ENCODE results near the gene HNRNPL. TPM values are rescaled to one million over a fixed set of nuclear protein-coding genes. Genes with fewer than 3 reads are reported as not detected.

The HNRNPL gene
- total and polyA plus RNA-seq, 9 of the 15 experiments (the other 6 are each of a cell fraction or from before 2014, with no cell fraction given), result 39.5 to 610 (median 299) TPM

DNA sequence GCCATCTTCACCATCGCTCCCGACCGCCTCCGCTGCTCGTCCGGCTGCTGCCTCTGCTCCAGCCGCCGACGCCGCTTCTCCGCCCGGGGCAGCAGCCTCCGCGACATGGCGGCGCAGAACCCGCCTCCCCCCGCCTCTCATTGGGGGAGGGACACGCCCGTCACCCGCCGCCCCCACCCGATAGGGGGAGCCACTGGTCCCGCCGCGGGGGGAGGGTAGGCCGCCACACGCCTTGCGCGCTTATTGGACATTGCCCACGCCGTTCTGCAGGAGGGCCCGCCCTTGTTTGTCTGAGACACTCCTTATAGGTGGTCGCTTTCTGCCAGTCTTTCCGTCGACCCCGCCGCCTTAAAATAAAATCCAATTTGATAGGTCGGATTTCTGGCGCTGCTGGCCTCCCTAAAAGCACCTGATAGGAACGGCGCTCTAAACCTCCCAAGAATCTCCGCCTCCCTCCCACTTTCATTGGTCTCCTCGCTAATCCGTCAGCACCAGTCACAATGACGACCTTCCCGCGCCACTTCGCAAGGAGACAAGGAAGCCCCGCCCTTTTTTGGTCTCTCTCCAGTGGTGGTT lies at the start of gene HNRNPL (continued):
- TF ChIP-seq ELK3 (CRISPR knock-in tag; IDR thresholded peaks at IDR 0.05) (no peak), RBM14 (IDR thresholded peaks at IDR 0.05; ENCODE audit: borderline replicate concordance, insufficient read depth, low read depth, low read length) (no peak), OTX1 (CRISPR knock-in tag; IDR thresholded peaks at IDR 0.05) (0 out of 2 replicates have a peak, but pooled peaks have one; percentile 43)

DNA sequence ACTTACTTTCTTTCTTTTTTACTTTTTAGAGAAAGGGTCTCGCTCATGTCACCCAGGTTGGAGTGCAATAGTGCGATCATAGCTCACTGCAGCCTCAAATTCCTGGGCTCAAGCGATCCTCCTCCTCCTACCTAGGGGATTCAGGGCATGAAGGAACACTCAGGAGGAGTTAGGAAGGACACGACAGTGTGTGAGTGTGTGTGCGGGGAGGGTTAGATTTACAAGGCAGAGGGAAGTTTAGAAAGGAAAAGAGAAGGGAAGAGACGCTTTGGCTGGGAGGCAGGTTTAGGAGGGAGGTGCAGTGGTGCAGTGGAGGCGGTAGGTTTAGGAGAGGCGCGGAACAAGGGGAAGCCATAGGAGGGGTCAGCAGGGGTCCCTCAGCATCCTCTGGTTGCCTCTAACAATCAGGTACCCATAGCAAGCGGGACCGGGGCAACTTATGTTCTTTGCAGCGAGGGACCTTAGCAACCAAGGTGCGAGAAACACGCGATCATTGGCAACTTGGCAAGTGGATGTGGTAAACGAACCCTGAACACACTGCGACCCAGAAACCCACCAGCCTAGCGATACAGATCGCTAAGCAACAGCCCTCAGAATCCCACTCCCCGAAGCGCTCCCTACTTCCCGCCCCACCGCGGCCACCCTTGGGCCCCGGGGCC lies 49.1 kb upstream of the HNRNPL start:
- Histone ChIP-seq H3K4me2 (ENCODE audit: insufficient read depth, low read length) (peak overlapping the region; percentile 85), H3K9me3 (replicated peaks; ENCODE audit: control insufficient read depth, insufficient read depth, low read depth, low read length) (no peaks in the 10 kb centered on the region), H3K9ac (ENCODE audit: insufficient read depth in 1 of 2, low read depth in 2 of 2, low read length in 2 of 2) (peak overlapping the region; percentile 76 to 96), H3K4me1 (replicated peaks in 1 of 2; ENCODE audit: control insufficient read depth in 2 of 2, insufficient read depth in 2 of 2, low read length in 2 of 2) (peaks cover 11 to 28% of the 10 kb centered on the region in 2 experiments), H2AFZ (ENCODE audit: low read depth, low read length) (peak overlapping the region; percentile 85), H4K20me1 (replicated peaks; ENCODE audit: control insufficient read depth, insufficient read depth, low read length) (no peaks in the 10 kb centered on the region), H3K4me3 (peak overlapping the region; percentile 85), H3K27me3 (ENCODE audit: control insufficient read depth in 2 of 2, insufficient read depth in 2 of 2, low read length in 2 of 2) (no peaks in the 10 kb centered on the region), H3K9me1 (ENCODE audit: control insufficient read depth, insufficient read depth, low read length) (no peaks in the 10 kb centered on the region), H3K36me3 (ENCODE audit: control insufficient read depth, insufficient read depth, low read length) (no peaks in the 10 kb centered on the region), H3K27ac (ENCODE audit: extremely low read depth, low read depth, low read length) (peak overlapping the region; percentile 66), H3K79me2 (ENCODE audit: control insufficient read depth, insufficient read depth, low read length) (peaks cover 30% of the 10 kb centered on the region)
- ATAC-seq (peak; percentile 3; the same call in 1 of the 3 replicates), DNase-seq (ENCODE audit: extremely low read depth in 1 of 4, low spot score in 3 of 4) (no peak), FAIRE-seq (no peak)
- 7% methylated on average over 20 of the region's 25 CpGs for WGBS (ENCODE audit: insufficient coverage, low coverage, missing lambda C conversion rate)
- ChIA-PET CTCF (ENCODE audit: low intra/inter-chr PET ratio) (no interaction called here), POLR2A (no interaction called here)
- in situ Hi-C loops (cut with MboI) (no loop called here), intact Hi-C loops (cut with micrococcal nuclease) (loop anchor here (1.0 kb wide), 1 partner anchor 31 kb away; the partner anchor contains the start of genes MRPS12 and SARS2)
- BruUV-seq (replicated peaks), result TSS peak; percentile 53
- TF ChIP-seq ARID2 (IDR thresholded peaks at IDR 0.05) (peak; percentile 35; the same call in 1 of the 2 replicates), ZNF212 (CRISPR knock-in tag; IDR thresholded peaks at IDR 0.05) (no peak), SAFB2 (IDR thresholded peaks at IDR 0.05; ENCODE audit: borderline replicate concordance, low read depth, low read length, severe bottlenecking) (no peak), ZNF12 (CRISPR knock-in tag; IDR thresholded peaks at IDR 0.05) (peak; percentile 24; the same call in 1 of the 2 replicates), ZNF347 (CRISPR knock-in tag; IDR thresholded peaks at IDR 0.05; ENCODE audit: low read depth) (no peak), KDM5B (IDR thresholded peaks at IDR 0.05; ENCODE audit: insufficient replicate concordance, low read depth, low read length) (no peak), WHSC1 (IDR thresholded peaks at IDR 0.05; ENCODE audit: low read length) (no peak), NR1H2 (CRISPR knock-in tag; IDR thresholded peaks at IDR 0.05) (0 out of 2 replicates have a peak, but pooled peaks have one; percentile 36), POLR3G (IDR thresholded peaks at IDR 0.05; ENCODE audit: extremely low read depth, insufficient read length, insufficient replicate concordance) (no peak), ZHX1 (conservative IDR thresholded peaks at IDR 0.05; ENCODE audit: low read length) (no peak)
- TF ChIP-seq, protein P1, sequence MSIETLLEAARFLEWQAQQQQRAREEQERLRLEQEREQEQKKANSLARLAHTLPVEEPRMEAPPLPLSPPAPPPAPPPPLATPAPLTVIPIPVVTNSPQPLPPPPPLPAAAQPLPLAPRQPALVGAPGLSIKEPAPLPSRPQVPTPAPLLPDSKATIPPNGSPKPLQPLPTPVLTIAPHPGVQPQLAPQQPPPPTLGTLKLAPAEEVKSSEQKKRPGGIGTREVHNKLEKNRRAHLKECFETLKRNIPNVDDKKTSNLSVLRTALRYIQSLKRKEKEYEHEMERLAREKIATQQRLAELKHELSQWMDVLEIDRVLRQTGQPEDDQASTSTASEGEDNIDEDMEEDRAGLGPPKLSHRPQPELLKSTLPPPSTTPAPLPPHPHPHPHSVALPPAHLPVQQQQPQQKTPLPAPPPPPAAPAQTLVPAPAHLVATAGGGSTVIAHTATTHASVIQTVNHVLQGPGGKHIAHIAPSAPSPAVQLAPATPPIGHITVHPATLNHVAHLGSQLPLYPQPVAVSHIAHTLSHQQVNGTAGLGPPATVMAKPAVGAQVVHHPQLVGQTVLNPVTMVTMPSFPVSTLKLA (conservative IDR thresholded peaks at IDR 0.05), result no peak
